ENCODE data around the gene VPS41.

The VPS41 gene

GRCh38 chr7:38777609-38778008 lies 131.4 kb downstream of the VPS41 start:
- no peak for DNase-seq (ENCODE audit: low spot score)
- TF ChIP-seq, protein P1, sequence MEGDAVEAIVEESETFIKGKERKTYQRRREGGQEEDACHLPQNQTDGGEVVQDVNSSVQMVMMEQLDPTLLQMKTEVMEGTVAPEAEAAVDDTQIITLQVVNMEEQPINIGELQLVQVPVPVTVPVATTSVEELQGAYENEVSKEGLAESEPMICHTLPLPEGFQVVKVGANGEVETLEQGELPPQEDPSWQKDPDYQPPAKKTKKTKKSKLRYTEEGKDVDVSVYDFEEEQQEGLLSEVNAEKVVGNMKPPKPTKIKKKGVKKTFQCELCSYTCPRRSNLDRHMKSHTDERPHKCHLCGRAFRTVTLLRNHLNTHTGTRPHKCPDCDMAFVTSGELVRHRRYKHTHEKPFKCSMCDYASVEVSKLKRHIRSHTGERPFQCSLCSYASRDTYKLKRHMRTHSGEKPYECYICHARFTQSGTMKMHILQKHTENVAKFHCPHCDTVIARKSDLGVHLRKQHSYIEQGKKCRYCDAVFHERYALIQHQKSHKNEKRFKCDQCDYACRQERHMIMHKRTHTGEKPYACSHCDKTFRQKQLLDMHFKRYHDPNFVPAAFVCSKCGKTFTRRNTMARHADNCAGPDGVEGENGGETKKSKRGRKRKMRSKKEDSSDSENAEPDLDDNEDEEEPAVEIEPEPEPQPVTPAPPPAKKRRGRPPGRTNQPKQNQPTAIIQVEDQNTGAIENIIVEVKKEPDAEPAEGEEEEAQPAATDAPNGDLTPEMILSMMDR (IDR thresholded peaks at IDR 0.05; ENCODE audit: extremely low read depth, missing control alignments), result no peak

GRCh38 chr7:38775506-38776175 lies 133.3 kb downstream of the VPS41 start:
- TF ChIP-seq, protein P1 (IDR thresholded peaks at IDR 0.05; ENCODE audit: extremely low read depth, missing control alignments), result no peak
- no peak for DNase-seq (ENCODE audit: low spot score)

- DNase-seq (ENCODE audit: low spot score), result no peak
- TF ChIP-seq, protein P1 (IDR thresholded peaks at IDR 0.05; ENCODE audit: extremely low read depth, missing control alignments), result no peak
These were observed 135.6 kb downstream of the VPS41 start for GRCh38 chr7:38773430-38773829.

- DNase-seq (ENCODE audit: low spot score), result no peak
- TF ChIP-seq, protein P1 (IDR thresholded peaks at IDR 0.05; ENCODE audit: extremely low read depth, missing control alignments), result no peak
These were observed 148.8 kb downstream of the VPS41 start for GRCh38 chr7:38760226-38760625.

DNA sequence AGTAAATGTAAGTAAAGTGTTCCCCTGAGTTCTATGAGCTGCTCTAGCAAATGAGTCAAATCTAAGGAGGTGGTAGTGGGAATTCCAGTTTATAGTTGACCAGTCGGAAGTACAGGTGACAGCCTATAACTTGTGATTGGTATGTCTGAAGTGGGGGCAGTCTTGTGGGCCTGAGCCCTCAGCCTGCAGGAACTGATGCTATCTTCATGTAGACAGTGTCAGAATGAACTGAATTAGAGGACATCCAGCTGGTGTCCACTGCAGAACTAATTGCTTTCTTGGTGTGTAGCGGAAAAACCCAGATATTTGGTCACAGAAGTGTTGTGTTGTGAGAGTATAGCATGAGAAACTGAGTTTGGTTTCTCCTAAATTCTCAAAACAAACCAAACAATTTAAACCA lies 150.0 kb downstream of the VPS41 start:
- DNase-seq (ENCODE audit: low spot score), result no peak
- TF ChIP-seq, protein P1 (IDR thresholded peaks at IDR 0.05; ENCODE audit: extremely low read depth, missing control alignments), result no peak

DNA sequence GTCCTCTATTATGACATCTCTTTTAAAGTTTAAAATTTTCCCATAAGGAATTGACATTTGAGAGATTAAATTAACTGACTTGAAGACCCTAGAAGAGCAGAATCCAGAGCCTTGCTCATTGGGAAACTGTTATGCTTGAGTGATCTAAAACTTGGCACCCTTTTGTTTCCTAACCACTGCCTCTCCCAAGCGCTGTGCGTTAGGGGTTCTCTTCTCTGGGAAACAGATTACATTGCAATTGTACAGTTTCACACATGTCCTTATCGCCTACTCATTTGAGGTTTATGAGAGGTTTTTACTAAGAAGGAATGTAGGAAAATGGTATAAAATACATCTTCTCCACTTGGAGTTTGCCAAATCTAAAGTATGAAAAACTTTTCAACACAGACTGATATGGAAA lies 151.1 kb downstream of the VPS41 start:
- no peak for DNase-seq (ENCODE audit: low spot score)
- TF ChIP-seq, protein P1 (IDR thresholded peaks at IDR 0.05; ENCODE audit: extremely low read depth, missing control alignments), result no peak

DNA sequence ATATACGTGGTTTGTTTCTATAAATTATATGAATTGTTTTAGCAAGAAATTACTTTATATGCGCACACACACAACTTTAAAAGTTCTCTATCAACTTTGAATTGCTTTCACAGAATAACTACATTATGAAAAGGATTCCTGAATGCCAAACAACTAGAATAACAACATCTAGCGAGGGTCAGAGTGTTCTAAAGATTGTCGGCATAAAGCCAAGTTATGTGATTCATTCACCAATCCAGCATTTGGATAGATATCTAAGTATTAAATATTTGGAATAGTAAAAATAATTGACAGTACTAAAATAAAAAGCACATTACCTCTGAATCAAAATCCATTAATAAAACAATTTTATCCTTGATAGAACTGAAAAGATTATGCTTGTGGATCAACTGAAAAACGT lies 152.5 kb downstream of the VPS41 start:
- DNase-seq (ENCODE audit: low spot score), result no peak

More for the DNA sequence above, 152.5 kb downstream of the VPS41 start:
- TF ChIP-seq, protein P1 (IDR thresholded peaks at IDR 0.05; ENCODE audit: extremely low read depth, missing control alignments), result no peak
